Central memory CD8-positive, alpha-beta T cell (primary cell): ENCODE data around the gene ARFGAP2.
A peak's percentile ranks its signal among the peaks of the same experiment; 100 is the strongest.

Source experiments
- ATAC-seq: fragments of 150-1000 bp; cut with Tn5 transposase; replicated peaks from 2 replicates; pipeline ENCODE4 v1.10.0; 2022; ENCODE audit warnings: mild to moderate bottlenecking, moderate FRiP score, moderate number of reproducible peaks; ENCODE audit not compliant: poor library complexity, severe bottlenecking; ENCODE audit errors: extremely low read depth
- DNase-seq, 2 donors: peaks; one replicate each; pipeline ENCODE4 v3.0.0; 2021; ENCODE audit warnings: low spot score in 2 of 2
- H3K27ac Mint-ChIP-seq: one replicate; pipeline ENCODE4 v1.8.0; 2022; ENCODE audit warnings: low read depth, mild to moderate bottlenecking, moderate library complexity, mixed read lengths
- H3K27me3 Mint-ChIP-seq: one replicate; pipeline ENCODE4 v1.8.0; 2022; ENCODE audit warnings: mixed read lengths
- H3K36me3 Mint-ChIP-seq: one replicate; pipeline ENCODE4 v1.8.0; 2022; ENCODE audit warnings: mild to moderate bottlenecking, moderate library complexity, mixed read lengths; ENCODE audit not compliant: insufficient read depth
- H3K4me1 Mint-ChIP-seq: one replicate; pipeline ENCODE4 v1.8.0; 2022; ENCODE audit warnings: mixed read lengths
- H3K4me3 Mint-ChIP-seq: one replicate; pipeline ENCODE4 v1.8.0; 2022; ENCODE audit warnings: mild to moderate bottlenecking, moderate library complexity, mixed read lengths
- H3K9me3 Mint-ChIP-seq: one replicate; pipeline ENCODE4 v1.8.0; 2022; ENCODE audit warnings: mixed read lengths

ARFGAP2 gene

DNA sequence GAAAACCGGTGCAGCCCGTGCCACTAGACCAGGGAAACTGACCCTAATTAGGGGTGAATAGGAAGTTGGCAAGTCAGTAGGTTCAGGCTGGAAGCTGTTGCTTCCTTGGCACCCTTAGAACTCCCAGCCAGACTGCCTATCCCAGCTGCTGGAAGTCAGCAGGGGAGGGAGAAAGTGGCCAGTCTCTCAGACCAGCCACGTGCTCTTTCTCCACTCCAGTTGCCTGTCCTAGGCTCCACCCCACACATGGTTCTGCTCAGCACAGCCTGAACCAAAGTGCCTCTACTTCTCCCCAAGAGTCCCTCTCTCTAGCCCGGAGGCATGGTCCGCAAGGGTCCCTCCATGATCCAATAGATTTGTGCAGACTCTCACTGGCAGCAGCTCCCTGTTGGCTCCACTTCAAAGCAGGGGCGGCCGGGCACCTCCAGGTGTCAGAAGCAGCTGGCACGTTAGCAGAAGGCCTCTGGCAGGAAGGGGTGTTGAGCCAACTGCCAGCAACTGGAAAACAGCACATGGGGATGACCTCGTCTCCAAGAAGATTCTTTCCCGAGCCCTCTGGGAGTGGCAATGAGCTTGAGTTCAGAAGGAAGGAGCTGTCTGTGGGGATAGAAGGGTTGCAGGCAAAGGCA, 27.7 kb downstream of the ARFGAP2 start:
- no peak for DNase-seq
- Mint-ChIP-seq H3K27ac (no peak overlapping the region), H3K9me3 (no peaks in the 10 kb centered on the region), H3K4me1 (peaks cover 13% of the 10 kb centered on the region), H3K27me3 (no peaks in the 10 kb centered on the region), H3K4me3 (no peak overlapping the region), H3K36me3 (peaks cover 10% of the 10 kb centered on the region)
- ATAC-seq, result no peak

DNA sequence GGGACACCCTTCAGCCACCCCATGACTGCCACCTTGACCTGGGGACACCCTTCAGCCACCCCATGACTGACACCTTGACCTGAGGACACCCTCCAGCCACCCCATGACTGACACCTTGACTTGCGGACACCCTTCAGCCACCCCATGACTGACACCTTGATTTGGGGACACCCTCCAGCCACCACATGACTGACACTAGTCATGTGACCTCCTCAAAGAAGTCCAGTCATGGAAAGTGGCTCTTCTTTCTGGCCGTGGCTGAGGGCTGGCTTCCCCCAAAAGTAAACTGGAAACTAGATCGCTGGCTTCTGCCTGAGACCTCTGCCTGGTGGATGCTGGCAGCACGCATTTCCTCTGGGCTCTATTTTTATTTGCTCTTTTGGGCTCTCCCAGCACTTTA, 28.4 kb downstream of the ARFGAP2 start:
- peaks cover 8% of the 10 kb centered on the region for H3K36me3 Mint-ChIP-seq
- no peaks in the 10 kb centered on the region for H3K9me3 Mint-ChIP-seq
- H3K4me3 Mint-ChIP-seq, result no peak overlapping the region
- peaks cover 6% of the 10 kb centered on the region for H3K4me1 Mint-ChIP-seq
- ATAC-seq (no peak), DNase-seq (no peak)
- peak overlapping the region; percentile 48 for H3K27ac Mint-ChIP-seq
- H3K27me3 Mint-ChIP-seq, result no peaks in the 10 kb centered on the region

DNA sequence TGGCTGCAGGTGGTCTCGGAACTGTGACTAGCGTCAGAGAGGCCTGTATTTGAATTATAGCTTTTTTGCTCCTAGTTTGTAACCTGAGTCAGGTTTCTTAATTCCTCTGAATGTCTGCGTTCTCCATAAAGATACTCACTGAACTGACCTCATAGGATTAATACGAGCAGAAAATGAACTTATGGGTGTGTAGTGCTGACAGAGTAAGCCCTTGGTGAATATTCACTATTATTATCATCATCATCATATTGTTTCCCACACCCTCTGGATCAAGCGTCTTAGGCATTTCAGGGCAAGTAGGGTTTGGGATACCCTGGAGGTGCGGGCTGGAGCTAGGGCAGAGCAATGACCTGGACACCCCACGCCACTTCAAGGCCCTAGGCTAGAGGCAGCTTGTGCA, 29.0 kb downstream of the ARFGAP2 start:
- Mint-ChIP-seq H3K27me3 (no peaks in the 10 kb centered on the region), H3K36me3 (peaks cover 8% of the 10 kb centered on the region), H3K9me3 (no peaks in the 10 kb centered on the region), H3K4me1 (no peaks in the 10 kb centered on the region), H3K27ac (peak overlapping the region; percentile 48), H3K4me3 (no peak overlapping the region)
- DNase-seq, result no peak
- no peak for ATAC-seq

DNA sequence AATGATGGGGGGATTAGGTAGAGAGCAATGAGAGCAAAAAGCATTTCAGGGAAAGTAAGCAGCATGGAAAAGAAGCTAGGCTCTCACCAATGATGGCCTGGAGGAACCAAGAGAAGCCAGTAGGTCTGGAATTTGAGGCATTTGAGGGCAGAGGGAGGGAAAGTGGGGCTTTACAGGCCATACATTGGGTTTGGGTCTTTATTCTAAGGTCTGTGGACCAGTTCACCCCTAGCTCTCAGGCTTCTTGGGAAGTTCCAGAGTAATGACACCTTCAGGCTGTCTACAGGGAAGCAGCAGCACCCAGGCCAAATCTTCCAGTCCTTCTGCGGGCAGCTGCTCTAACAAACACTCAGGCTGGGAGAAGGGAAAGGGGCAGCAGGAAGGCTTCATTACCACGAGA, 29.4 kb downstream of the ARFGAP2 start:
- no peaks in the 10 kb centered on the region for H3K4me1 Mint-ChIP-seq
- peak overlapping the region; percentile 24 for H3K27ac Mint-ChIP-seq
- DNase-seq (no peak), ATAC-seq (no peak)
- H3K36me3 Mint-ChIP-seq, result peaks cover 8% of the 10 kb centered on the region
- H3K27me3 Mint-ChIP-seq, result no peaks in the 10 kb centered on the region
- no peak overlapping the region for H3K4me3 Mint-ChIP-seq
- H3K9me3 Mint-ChIP-seq, result no peaks in the 10 kb centered on the region

DNA sequence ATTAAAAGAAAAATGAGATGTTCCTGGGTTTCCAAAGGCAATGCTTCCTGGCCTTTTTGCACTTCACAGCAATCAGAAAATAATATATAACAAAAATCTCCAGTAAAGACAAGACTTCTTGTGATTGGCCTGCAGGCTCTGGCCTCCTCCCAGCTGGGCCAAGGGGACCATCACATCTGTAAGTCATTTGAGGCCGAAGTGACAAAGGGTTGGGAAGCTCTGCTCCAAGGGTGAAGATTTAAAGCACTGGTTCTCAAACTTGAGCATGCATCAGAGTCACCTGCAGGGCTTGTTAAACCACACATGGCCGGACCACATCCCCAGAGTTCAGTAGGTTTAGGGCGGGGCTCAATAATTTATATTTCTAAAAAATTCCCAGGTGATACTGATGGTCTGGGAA, 32.1 kb downstream of the ARFGAP2 start:
- Mint-ChIP-seq H3K4me1 (no peaks in the 10 kb centered on the region), H3K27me3 (no peaks in the 10 kb centered on the region), H3K9me3 (no peaks in the 10 kb centered on the region), H3K27ac (no peak overlapping the region), H3K36me3 (peaks cover 5% of the 10 kb centered on the region), H3K4me3 (no peak overlapping the region)
- ATAC-seq (no peak), DNase-seq (no peak)

DNA sequence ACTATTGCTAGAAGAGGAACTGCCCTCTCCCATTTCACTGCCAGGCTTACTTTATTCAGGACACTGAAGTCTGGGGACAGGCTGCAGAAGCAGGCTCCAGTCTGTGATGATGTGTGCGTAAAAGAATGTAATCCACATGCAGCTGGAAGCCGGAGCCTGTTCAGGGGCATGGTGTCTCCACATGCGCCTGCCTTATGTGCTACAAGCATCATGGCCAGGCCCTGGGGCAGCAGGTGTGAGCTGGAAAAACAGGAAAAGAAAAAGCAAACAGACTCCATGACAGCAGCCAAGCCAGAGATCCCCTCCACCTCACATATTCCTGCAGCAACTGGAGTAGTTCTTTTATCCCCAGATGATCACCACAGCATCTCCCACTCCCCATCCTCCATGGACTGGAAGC, 33.4 kb downstream of the ARFGAP2 start:
- no peak overlapping the region for H3K27ac Mint-ChIP-seq
- H3K9me3 Mint-ChIP-seq, result no peaks in the 10 kb centered on the region
- H3K27me3 Mint-ChIP-seq, result no peaks in the 10 kb centered on the region
- ATAC-seq, result no peak
- no peaks in the 10 kb centered on the region for H3K4me1 Mint-ChIP-seq
- peaks cover 2% of the 10 kb centered on the region for H3K36me3 Mint-ChIP-seq
- no peak overlapping the region for H3K4me3 Mint-ChIP-seq
- DNase-seq, result no peak

DNA sequence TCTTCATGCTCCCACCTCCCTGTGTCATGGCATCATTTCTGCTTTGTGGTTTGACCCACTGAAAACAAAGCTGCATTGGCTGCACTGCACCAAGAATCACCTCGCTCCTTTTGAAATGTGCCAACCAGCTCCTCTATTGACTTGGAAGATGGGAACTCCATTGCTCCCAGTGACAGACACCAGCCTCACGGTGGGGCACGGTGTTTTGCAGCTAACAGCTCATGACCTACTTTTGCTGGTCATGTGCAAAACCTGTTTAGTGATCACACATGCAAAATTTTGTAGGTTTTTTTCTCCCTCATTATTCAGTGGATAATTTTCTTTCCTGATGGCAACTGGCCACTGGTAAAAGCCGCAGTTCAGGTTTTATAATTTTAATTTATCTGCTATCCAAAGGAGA, 36.8 kb downstream of the ARFGAP2 start:
- Mint-ChIP-seq H3K4me3 (no peak overlapping the region), H3K27ac (no peak overlapping the region), H3K4me1 (peaks cover 5% of the 10 kb centered on the region), H3K36me3 (peaks cover 9% of the 10 kb centered on the region), H3K9me3 (no peaks in the 10 kb centered on the region), H3K27me3 (no peaks in the 10 kb centered on the region)
- no peak for DNase-seq
- ATAC-seq, result no peak

DNA sequence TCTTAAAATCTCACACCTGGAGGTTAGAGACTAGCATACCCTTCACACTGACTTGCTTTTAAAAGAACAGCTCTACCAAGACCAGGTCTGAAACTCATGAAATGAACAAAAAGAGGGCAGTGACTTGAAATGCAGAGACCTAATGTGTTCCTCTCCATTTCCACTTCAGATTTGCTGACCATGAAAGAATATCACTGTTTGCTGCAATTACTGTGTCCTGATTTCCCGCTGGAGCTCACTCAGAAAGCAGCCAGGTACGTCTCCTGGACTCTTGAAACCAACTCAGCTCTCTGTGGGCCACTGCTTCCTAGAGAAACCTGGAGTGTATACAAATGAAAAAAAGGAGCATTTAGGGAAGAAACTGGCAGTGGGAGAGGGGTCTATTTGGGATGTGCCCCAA, 39.2 kb downstream of the ARFGAP2 start:
- no peak for DNase-seq
- H3K9me3 Mint-ChIP-seq, result no peaks in the 10 kb centered on the region
- no peak overlapping the region for H3K4me3 Mint-ChIP-seq
- no peaks in the 10 kb centered on the region for H3K27me3 Mint-ChIP-seq
- H3K36me3 Mint-ChIP-seq, result peaks cover 9% of the 10 kb centered on the region
- no peak overlapping the region for H3K27ac Mint-ChIP-seq
- H3K4me1 Mint-ChIP-seq, result peaks cover 5% of the 10 kb centered on the region
- ATAC-seq, result no peak

DNA sequence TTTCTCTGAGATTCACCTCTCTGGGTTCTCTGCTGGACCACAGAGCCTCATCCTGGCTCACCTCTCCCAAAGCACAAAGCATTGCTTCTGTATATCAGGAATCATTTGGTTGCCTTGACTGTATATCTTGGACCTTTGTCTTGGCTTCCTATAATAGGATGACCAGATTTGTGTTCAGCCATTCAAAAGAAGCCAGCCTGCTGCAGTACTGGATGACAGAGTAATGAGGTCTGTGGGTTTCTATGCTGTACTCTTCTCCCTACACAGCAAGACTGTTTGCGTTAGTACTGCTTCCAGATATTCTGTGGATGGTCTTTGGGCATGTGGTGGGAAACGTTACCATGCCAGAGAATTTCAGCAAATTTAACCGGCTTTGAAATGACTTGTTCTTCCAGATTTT, 39.8 kb downstream of the ARFGAP2 start:
- no peak overlapping the region for H3K27ac Mint-ChIP-seq
- no peaks in the 10 kb centered on the region for H3K27me3 Mint-ChIP-seq
- ATAC-seq (no peak), DNase-seq (no peak)
- H3K4me1 Mint-ChIP-seq, result peaks cover 5% of the 10 kb centered on the region
- no peaks in the 10 kb centered on the region for H3K9me3 Mint-ChIP-seq
- H3K36me3 Mint-ChIP-seq, result peaks cover 9% of the 10 kb centered on the region
- H3K4me3 Mint-ChIP-seq, result no peak overlapping the region

DNA sequence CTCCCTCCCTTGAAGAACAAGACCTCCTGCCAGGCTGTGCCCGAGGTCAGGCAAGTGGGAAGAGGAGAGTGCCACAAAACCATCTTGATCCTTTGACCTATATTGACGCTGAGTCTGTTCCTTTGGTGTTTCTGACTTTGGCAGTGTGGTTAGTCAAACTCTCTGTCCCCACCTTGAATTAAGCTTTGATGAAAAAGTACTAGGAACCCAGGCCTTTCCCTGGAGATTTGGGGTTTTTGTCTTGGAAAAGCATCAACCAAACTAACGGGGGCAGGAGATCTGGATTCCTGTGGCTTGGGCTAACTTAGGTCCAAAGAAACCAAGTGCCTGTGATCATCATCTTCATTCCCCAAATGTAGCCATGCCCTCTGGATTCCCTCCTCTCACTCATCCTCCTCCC, 40.4 kb downstream of the ARFGAP2 start:
- H3K9me3 Mint-ChIP-seq, result no peaks in the 10 kb centered on the region
- DNase-seq (no peak), ATAC-seq (no peak)
- H3K27me3 Mint-ChIP-seq, result no peaks in the 10 kb centered on the region
- peaks cover 5% of the 10 kb centered on the region for H3K4me1 Mint-ChIP-seq
- no peak overlapping the region for H3K4me3 Mint-ChIP-seq
- no peak overlapping the region for H3K27ac Mint-ChIP-seq
- peaks cover 9% of the 10 kb centered on the region for H3K36me3 Mint-ChIP-seq

DNA sequence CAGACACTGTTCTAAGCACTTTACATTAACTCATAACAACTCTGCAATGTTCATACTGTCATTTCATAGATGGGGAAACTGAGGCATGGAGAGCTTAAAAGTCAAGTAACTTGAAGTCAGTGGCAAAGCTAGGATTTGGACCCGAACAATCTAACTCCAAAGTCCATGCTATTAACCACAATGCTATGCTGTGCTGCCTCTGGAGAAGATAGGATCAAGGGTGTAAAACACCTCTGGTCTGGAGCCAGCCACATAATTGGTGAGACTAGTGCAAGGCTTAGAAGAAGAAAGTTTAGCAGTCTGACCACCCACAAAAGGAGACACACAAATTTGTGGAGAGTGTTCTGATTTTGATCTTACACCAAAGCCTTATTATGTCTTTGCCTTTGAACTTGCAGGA, 43.7 kb downstream of the ARFGAP2 start:
- Mint-ChIP-seq H3K9me3 (no peaks in the 10 kb centered on the region), H3K4me1 (peaks cover 5% of the 10 kb centered on the region), H3K27ac (no peak overlapping the region), H3K4me3 (no peak overlapping the region), H3K36me3 (peaks cover 4% of the 10 kb centered on the region), H3K27me3 (no peaks in the 10 kb centered on the region)
- no peak for ATAC-seq
- no peak for DNase-seq

DNA sequence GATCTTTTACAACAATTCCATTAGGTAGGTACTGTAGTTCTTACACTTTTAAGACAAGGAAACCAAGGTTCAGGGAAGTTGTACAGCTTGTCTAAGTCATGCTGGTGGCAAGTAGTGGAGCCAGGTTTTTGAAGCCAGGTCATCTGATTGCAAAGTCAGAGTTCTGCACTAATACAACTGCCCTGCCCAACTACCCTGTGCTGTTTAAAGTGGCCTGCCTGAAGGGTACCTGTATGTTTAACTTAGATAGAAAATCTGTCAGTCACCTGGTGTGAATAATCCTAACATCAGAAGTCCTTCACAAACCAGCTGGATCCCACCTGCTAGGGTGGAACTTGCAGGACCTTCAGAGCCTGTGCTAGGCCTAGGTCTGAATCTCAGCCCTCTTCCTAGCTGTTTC, 44.2 kb downstream of the ARFGAP2 start:
- ATAC-seq (no peak), DNase-seq (no peak)
- no peaks in the 10 kb centered on the region for H3K9me3 Mint-ChIP-seq
- H3K27ac Mint-ChIP-seq, result no peak overlapping the region
- no peaks in the 10 kb centered on the region for H3K27me3 Mint-ChIP-seq
- peaks cover 5% of the 10 kb centered on the region for H3K4me1 Mint-ChIP-seq
- H3K36me3 Mint-ChIP-seq, result peaks cover 2% of the 10 kb centered on the region
- no peak overlapping the region for H3K4me3 Mint-ChIP-seq

DNA sequence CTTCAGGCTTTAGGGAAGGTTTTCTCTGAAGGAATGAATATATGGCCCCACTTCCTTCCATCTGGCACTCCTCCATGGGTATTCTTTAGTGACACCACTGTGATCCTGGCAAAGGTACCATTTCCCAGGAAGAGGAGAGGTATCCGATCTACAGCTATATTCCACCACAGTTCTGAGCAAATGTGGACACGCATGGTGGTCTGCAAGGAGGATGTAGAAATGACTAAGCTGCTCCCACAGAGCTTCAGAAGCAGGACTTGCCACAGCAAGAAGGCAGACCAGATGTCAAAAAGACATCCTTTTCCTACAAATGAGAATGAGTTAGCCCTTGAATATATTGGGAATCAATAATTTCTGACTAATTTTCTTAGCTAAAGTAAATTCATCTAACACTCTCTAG, 45.5 kb downstream of the ARFGAP2 start:
- Mint-ChIP-seq H3K4me1 (no peaks in the 10 kb centered on the region), H3K9me3 (no peaks in the 10 kb centered on the region), H3K36me3 (peaks cover 2% of the 10 kb centered on the region)

DNA sequence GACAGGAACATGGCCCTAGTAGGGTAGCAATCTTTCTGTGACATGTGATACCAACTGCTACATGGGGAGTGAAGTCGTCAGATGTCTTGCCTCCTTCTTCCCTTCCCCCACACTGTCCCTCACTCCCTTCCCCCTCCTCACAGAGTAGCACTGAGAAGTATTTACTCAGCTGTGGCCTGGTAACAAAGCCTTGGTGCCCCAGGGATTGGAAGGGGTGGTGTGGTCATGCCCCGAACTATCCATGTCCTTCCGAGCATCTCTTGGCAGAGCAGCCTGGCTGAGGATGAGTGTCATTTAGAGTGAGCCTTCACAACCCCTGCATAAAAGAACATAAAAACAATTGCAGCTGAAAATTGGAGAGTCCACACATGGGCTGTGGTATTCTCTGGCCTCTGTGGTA, 46.1 kb downstream of the ARFGAP2 start:
- Mint-ChIP-seq H3K4me3 (no peak overlapping the region), H3K27me3 (no peaks in the 10 kb centered on the region), H3K4me1 (no peaks in the 10 kb centered on the region), H3K36me3 (no peaks in the 10 kb centered on the region), H3K27ac (no peak overlapping the region), H3K9me3 (no peaks in the 10 kb centered on the region)
- ATAC-seq (no peak), DNase-seq (no peak)

More for the DNA sequence above, 45.5 kb downstream of the ARFGAP2 start:
- Mint-ChIP-seq H3K27ac (no peak overlapping the region), H3K27me3 (no peaks in the 10 kb centered on the region), H3K4me3 (no peak overlapping the region)
- ATAC-seq (no peak), DNase-seq (no peak)
